GM19372 (cell line): Measurements from ENCODE around the gene CBFB.

Experiments used
- ATAC-seq: cut with Tn5 transposase; IDR thresholded peaks from one replicate; pipeline ENCODE4 v1.9.1; 2021; ENCODE audit warnings: mild to moderate bottlenecking, low read depth, moderate library complexity; ENCODE audit not compliant: unreplicated experiment

Gene CBFB

GRCh38 chr16:67016143-67016542 lies 12.8 kb upstream of the CBFB start:
- ATAC-seq = no peak

- no peak for ATAC-seq
Observed at GRCh38 chr16:67016681-67017420, 12.1 kb upstream of the CBFB start.

GRCh38 chr16:67017421-67017750 lies 11.6 kb upstream of the CBFB start:
- ATAC-seq = no peak

- peak; percentile 86 for ATAC-seq
Observed at GRCh38 chr16:67017810-67018488, 11.0 kb upstream of the CBFB start.

- ATAC-seq = no peak
Observed at GRCh38 chr16:67019171-67019570, 9.8 kb upstream of the CBFB start.

- no peak for ATAC-seq
Observed at GRCh38 chr16:67021321-67021720, 7.6 kb upstream of the CBFB start.

- no peak for ATAC-seq
Observed at GRCh38 chr16:67022531-67023214, 6.3 kb upstream of the CBFB start.

GRCh38 chr16:67023689-67024088 lies 5.3 kb upstream of the CBFB start:
- no peak for ATAC-seq

- no peak for ATAC-seq
Observed at GRCh38 chr16:67024384-67025209, 4.4 kb upstream of the CBFB start.

GRCh38 chr16:67025210-67025550 lies 3.8 kb upstream of the CBFB start:
- no peak for ATAC-seq

GRCh38 chr16:67026570-67026969 lies 2.4 kb upstream of the CBFB start:
- ATAC-seq = no peak

- ATAC-seq = no peak
Observed at GRCh38 chr16:67027046-67027445, 1.9 kb upstream of the CBFB start.

GRCh38 chr16:67028167-67028695 lies 718 bp upstream of the CBFB start:
- no peak for ATAC-seq

- peak; percentile 43 for ATAC-seq
Observed at GRCh38 chr16:67029254-67030096, 526 bp downstream of the CBFB start.

GRCh38 chr16:67030221-67030962 lies 1.4 kb downstream of the CBFB start:
- no peak for ATAC-seq

GRCh38 chr16:67034487-67034886 lies 5.5 kb downstream of the CBFB start:
- no peak for ATAC-seq

GRCh38 chr16:67035364-67035763 lies 6.4 kb downstream of the CBFB start:
- ATAC-seq = no peak

GRCh38 chr16:67036323-67036741 lies 7.4 kb downstream of the CBFB start:
- no peak for ATAC-seq
